HCT116 (cell line): ENCODE results near the gene CLRN3. TPM values are rescaled to one million over a fixed set of nuclear protein-coding genes. Genes with fewer than 3 reads are reported as not detected.

Experiments
- ATAC-seq: fragments of 200-7000 bp; cut with Tn5 transposase; 2 replicates; pipeline ENCODE4 v1.9.1; 2020; ENCODE audit warnings: mild to moderate bottlenecking, moderate library complexity
- BruUV-seq: library from RNA; stranded (reverse); fragments of 400-500 nt; replicated peaks from 2 replicates; lab custom pipeline; 2021; lab: Mats Ljungman, UMichigan
- CTCF ChIA-PET: fragments of 300-600 bp; sonication (Branson Sonifier 250); formaldehyde crosslinking; loops from one replicate; lab custom pipeline; 2021; ENCODE audit warnings: antibody characterized with exemption; lab: Charles Lee
- POLR2A ChIA-PET: fragments of 300-600, 350-600 bp; sonication (Branson Sonifier 250); formaldehyde crosslinking; loops from one replicate; lab custom pipeline; 2021; ENCODE audit warnings: antibody characterized with exemption; lab: Charles Lee
- RAD21 ChIA-PET, 2 experiments: fragments of 300-600 bp; sonication (Branson Sonifier 250); formaldehyde crosslinking; loops; one replicate each; lab custom pipeline; 2023; ENCODE audit warnings: low total read pairs in 2 of 2; ENCODE audit not compliant: uncharacterized antibody in 2 of 2, unreplicated experiment in 2 of 2, low non-redundant PET in 1 of 2; lab: Charles Lee
- DNase-seq: peaks from one replicate; pipeline ENCODE4 v3.0.0-alpha.2; 2010; ENCODE audit warnings: low read depth, low spot score
- H2AFZ ChIP-seq: fragments of 200-600 bp; shearing (Covaris generic), sonication (generic); 2 replicates; pipeline ENCODE4 v1.6.1; 2017; ENCODE audit warnings: low read depth, mixed run types, mixed read lengths, antibody characterized with exemption, low read length; ENCODE audit not compliant: poor library complexity, severe bottlenecking
- H3K27ac ChIP-seq: 2 replicates; pipeline ENCODE4 v1.5.1; 2012; ENCODE audit warnings: low read depth, low read length
- H3K27me3 ChIP-seq: fragments of 200-600 bp; sonication (generic); 2 replicates; pipeline ENCODE4 v1.6.1; 2016; ENCODE audit warnings: mixed run types, low read length, mixed read lengths; ENCODE audit not compliant: insufficient read depth
- H3K36me3 ChIP-seq, 2 experiments: fragments of 200-500 bp in 1 of 2; fragments of 200-600 bp in 1 of 2; sonication (Bioruptor generic) in 1 of 2; sonication (generic) in 1 of 2; 2 replicates each; pipeline versions ENCODE4 v1.5.1 to v1.6.1; 2014 to 2016; ENCODE audit warnings: low read length in 2 of 2, inconsistent platforms in 1 of 2, mixed read lengths in 1 of 2, mixed run types in 1 of 2; ENCODE audit not compliant: insufficient read depth in 2 of 2, control insufficient read depth in 1 of 2
- H3K4me1 ChIP-seq, 2 experiments: fragments of 200-600 bp in 1 of 2; sonication (generic) in 1 of 2; 2 replicates each; pipeline versions ENCODE4 v1.5.1 to v1.6.1; 2012 to 2017; ENCODE audit warnings: low read length in 2 of 2, inconsistent platforms in 1 of 2, mild to moderate bottlenecking in 1 of 2, mixed read lengths in 1 of 2, mixed run types in 1 of 2, moderate library complexity in 1 of 2; ENCODE audit not compliant: insufficient read depth in 2 of 2, control insufficient read depth in 1 of 2
- H3K4me2 ChIP-seq: fragments of 200-600 bp; sonication (generic); 2 replicates; pipeline ENCODE4 v1.6.1; 2017; ENCODE audit warnings: mixed run types, low read length, mixed read lengths
- H3K4me3 ChIP-seq, 2 experiments: fragments of 200-600 bp in 1 of 2; sonication (generic) in 1 of 2; replicated peaks in 1 of 2; 2 replicates each; pipeline ENCODE4 v1.5.1; 2011 to 2016; ENCODE audit warnings: low read length in 2 of 2, control low read depth in 1 of 2, low read depth in 1 of 2, mild to moderate bottlenecking in 1 of 2, mixed read lengths in 1 of 2, mixed run types in 1 of 2
- H3K79me2 ChIP-seq: fragments of 200-600 bp; sonication (generic); 2 replicates; pipeline ENCODE4 v1.6.1; 2017; ENCODE audit warnings: mild to moderate bottlenecking, mixed run types, low read length, moderate library complexity, mixed read lengths; ENCODE audit not compliant: insufficient read depth
- H3K9ac ChIP-seq: fragments of 200-600 bp; sonication (generic); 2 replicates; pipeline ENCODE4 v1.6.1; 2016; ENCODE audit warnings: low read length, mixed read lengths
- H3K9me2 ChIP-seq: fragments of 200-600 bp; sonication (generic), shearing (Covaris generic); 2 replicates; pipeline ENCODE4 v1.6.1; 2017; ENCODE audit warnings: mixed run types, mild to moderate bottlenecking, moderate library complexity; ENCODE audit not compliant: insufficient read depth
- H3K9me3 ChIP-seq, 2 experiments: fragments of 200-500 bp in 1 of 2; fragments of 200-600 bp in 1 of 2; sonication (Bioruptor generic) in 1 of 2; sonication (generic) in 1 of 2; 2 replicates each; pipeline ENCODE4 v1.6.1; 2014 to 2017; ENCODE audit warnings: low read length in 2 of 2, mixed read lengths in 2 of 2, inconsistent platforms in 1 of 2, low read depth in 1 of 2, mild to moderate bottlenecking in 1 of 2, mixed run types in 1 of 2, moderate library complexity in 1 of 2; ENCODE audit not compliant: control insufficient read depth in 1 of 2, insufficient read depth in 1 of 2
- H4K20me1 ChIP-seq: fragments of 200-600 bp; sonication (generic), shearing (Covaris generic); 2 replicates; pipeline ENCODE4 v1.6.1; 2017; ENCODE audit warnings: mixed run types, mild to moderate bottlenecking, moderate library complexity; ENCODE audit not compliant: insufficient read depth
- CBX3 ChIP-seq: IDR thresholded peaks from 2 replicates; pipeline ENCODE4 v1.6.1; 2012; ENCODE audit warnings: low read depth
- EGR1 ChIP-seq: IDR thresholded peaks from 2 replicates; pipeline ENCODE4 v1.6.1; 2012; ENCODE audit warnings: low read depth
- ELF1 ChIP-seq: IDR thresholded peaks from 2 replicates; pipeline ENCODE4 v1.6.1; 2012; ENCODE audit warnings: low read depth, borderline replicate concordance
- EZH2 ChIP-seq: fragments of 200-600 bp; sonication (generic); IDR thresholded peaks from 2 replicates; pipeline ENCODE4 v1.6.1; 2017; ENCODE audit warnings: antibody characterized with exemption, mixed run types
- EZH2phosphoT487 ChIP-seq: fragments of 200-600 bp; IDR thresholded peaks from 2 replicates; pipeline ENCODE4 v1.6.1; 2018; ENCODE audit warnings: antibody characterized with exemption, borderline replicate concordance
- FOSL1 ChIP-seq: IDR thresholded peaks from 2 replicates; pipeline ENCODE4 v1.6.1; 2012; ENCODE audit warnings: low read depth
- JUND ChIP-seq: IDR thresholded peaks from 2 replicates; pipeline ENCODE4 v1.6.1; 2012
- POLR2A ChIP-seq: IDR thresholded peaks from 2 replicates; pipeline ENCODE4 v1.7.0; 2011; ENCODE audit warnings: borderline replicate concordance; ENCODE audit not compliant: insufficient read depth, insufficient read length; ENCODE audit errors: extremely low read depth
- POLR2AphosphoS5 ChIP-seq: IDR thresholded peaks from 2 replicates; pipeline ENCODE4 v1.6.1; 2011; ENCODE audit warnings: mild to moderate bottlenecking, low read depth, low read length, moderate library complexity
- RAD21 ChIP-seq: IDR thresholded peaks from 2 replicates; pipeline ENCODE4 v1.6.1; 2012; ENCODE audit warnings: low read depth, mild to moderate bottlenecking
- SP1 ChIP-seq: IDR thresholded peaks from 2 replicates; pipeline ENCODE4 v1.6.1; 2012; ENCODE audit warnings: low read depth
- SRF ChIP-seq: IDR thresholded peaks from 2 replicates; pipeline ENCODE4 v1.6.1; 2012; ENCODE audit warnings: low read depth
- TCF7L2 ChIP-seq: IDR thresholded peaks from 2 replicates; pipeline ENCODE4 v1.7.0; 2011; ENCODE audit warnings: borderline replicate concordance, inconsistent platforms; ENCODE audit not compliant: insufficient read depth, insufficient read length; ENCODE audit errors: extremely low read depth
- YY1 ChIP-seq: IDR thresholded peaks from 2 replicates; pipeline ENCODE4 v1.6.1; 2011; ENCODE audit warnings: low read length, low read depth, moderate library complexity, mild to moderate bottlenecking; ENCODE audit not compliant: insufficient replicate concordance; ENCODE audit errors: extremely low read depth
- ZFX ChIP-seq: fragments of 450-650 bp; IDR thresholded peaks from 2 replicates; pipeline ENCODE4 v1.6.1; 2017
- ZNF274 ChIP-seq: fragments of 200-500 bp; sonication (Bioruptor generic); IDR thresholded peaks from 2 replicates; pipeline ENCODE4 v1.6.1; 2014; ENCODE audit warnings: mild to moderate bottlenecking, low read depth, low read length, inconsistent platforms
- intact Hi-C: fragments of 100-400 bp; cut with micrococcal nuclease; formaldehyde crosslinking; loops from 2 replicates; pipeline ENCODE4 v1.10.0; 2022
- total RNA-seq: library from RNA; stranded (reverse); gene quantifications from one replicate; pipeline ENCODE4 v1.2.1, GENCODE V29; 2021; ENCODE audit not compliant: unreplicated experiment
- TF ChIP-seq, protein P1 (sequence below): IDR thresholded peaks from 2 replicates; pipeline ENCODE4 v1.6.1; 2012
- TF ChIP-seq, protein P2 (sequence below): IDR thresholded peaks from 2 replicates; pipeline ENCODE4 v1.6.1; 2012
- TF ChIP-seq, protein P3 (sequence below): IDR thresholded peaks from 2 replicates; pipeline ENCODE4 v1.6.1; 2012; ENCODE audit warnings: low read depth

Gene CLRN3
- total RNA-seq, 1 experiment from 2014 or later = 0.39 TPM

DNA sequence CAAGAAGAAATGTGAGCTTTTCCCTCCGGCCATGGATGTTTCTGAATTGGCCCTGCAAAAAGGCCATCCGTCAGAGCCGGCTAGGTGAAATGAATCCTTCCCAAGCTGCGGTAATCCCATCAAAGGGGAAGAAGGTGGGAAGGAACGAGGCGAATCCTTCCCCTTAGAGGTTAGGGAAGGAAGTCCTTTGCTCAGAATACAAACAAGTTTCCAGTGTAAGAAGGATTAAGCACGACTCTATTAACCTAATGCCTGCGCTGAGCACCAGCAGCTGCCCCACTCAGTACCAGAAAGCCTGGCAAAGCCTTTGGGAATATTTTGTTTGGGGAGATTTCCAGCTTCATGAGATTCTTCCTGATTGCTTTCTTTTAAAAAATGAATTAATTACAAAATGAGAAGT is 42.8 kb downstream of the CLRN3 start:
- H4K20me1 ChIP-seq = no peaks in the 10 kb centered on the region
- H3K36me3 ChIP-seq = no peaks in the 10 kb centered on the region
- no peak overlapping the region for H3K4me2 ChIP-seq
- H3K4me3 ChIP-seq = no peak overlapping the region
- ATAC-seq = no peak
- intact Hi-C loops = loop anchor here (5.0 to 10.0 kb wide), 2 partner anchors 605 to 1868 kb away; no protein-coding TSS in a partner anchor
- H3K9me3 ChIP-seq = no peaks in the 10 kb centered on the region
- H3K4me1 ChIP-seq = no peaks in the 10 kb centered on the region
- H3K9me2 ChIP-seq = no peaks in the 10 kb centered on the region
- H3K27ac ChIP-seq = no peak overlapping the region
- peaks cover 24% of the 10 kb centered on the region for H3K27me3 ChIP-seq
- TF ChIP-seq EZH2phosphoT487 (no peak), EGR1 (no peak), RAD21 (no peak), SP1 (no peak), CBX3 (no peak), SRF (no peak), EZH2 (no peak), POLR2AphosphoS5 (no peak), ZNF274 (no peak), FOSL1 (no peak), TCF7L2 (no peak), ZFX (no peak), JUND (no peak), POLR2A (no peak), ELF1 (no peak), YY1 (no peak)
- TF ChIP-seq, protein P1, sequence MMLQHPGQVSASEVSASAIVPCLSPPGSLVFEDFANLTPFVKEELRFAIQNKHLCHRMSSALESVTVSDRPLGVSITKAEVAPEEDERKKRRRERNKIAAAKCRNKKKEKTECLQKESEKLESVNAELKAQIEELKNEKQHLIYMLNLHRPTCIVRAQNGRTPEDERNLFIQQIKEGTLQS = no peak
- TF ChIP-seq, protein P2, sequence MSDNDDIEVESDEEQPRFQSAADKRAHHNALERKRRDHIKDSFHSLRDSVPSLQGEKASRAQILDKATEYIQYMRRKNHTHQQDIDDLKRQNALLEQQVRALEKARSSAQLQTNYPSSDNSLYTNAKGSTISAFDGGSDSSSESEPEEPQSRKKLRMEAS = no peak
- TF ChIP-seq, protein P3, sequence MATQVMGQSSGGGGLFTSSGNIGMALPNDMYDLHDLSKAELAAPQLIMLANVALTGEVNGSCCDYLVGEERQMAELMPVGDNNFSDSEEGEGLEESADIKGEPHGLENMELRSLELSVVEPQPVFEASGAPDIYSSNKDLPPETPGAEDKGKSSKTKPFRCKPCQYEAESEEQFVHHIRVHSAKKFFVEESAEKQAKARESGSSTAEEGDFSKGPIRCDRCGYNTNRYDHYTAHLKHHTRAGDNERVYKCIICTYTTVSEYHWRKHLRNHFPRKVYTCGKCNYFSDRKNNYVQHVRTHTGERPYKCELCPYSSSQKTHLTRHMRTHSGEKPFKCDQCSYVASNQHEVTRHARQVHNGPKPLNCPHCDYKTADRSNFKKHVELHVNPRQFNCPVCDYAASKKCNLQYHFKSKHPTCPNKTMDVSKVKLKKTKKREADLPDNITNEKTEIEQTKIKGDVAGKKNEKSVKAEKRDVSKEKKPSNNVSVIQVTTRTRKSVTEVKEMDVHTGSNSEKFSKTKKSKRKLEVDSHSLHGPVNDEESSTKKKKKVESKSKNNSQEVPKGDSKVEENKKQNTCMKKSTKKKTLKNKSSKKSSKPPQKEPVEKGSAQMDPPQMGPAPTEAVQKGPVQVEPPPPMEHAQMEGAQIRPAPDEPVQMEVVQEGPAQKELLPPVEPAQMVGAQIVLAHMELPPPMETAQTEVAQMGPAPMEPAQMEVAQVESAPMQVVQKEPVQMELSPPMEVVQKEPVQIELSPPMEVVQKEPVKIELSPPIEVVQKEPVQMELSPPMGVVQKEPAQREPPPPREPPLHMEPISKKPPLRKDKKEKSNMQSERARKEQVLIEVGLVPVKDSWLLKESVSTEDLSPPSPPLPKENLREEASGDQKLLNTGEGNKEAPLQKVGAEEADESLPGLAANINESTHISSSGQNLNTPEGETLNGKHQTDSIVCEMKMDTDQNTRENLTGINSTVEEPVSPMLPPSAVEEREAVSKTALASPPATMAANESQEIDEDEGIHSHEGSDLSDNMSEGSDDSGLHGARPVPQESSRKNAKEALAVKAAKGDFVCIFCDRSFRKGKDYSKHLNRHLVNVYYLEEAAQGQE = no peak
- CTCF ChIA-PET = interaction anchor here (0.7 to 6.5 kb wide), 3 partner anchors 9 to 219 kb away, joined by 3 to 131 read pairs (median 4); no protein-coding TSS in a partner anchor
- H3K9ac ChIP-seq = no peak overlapping the region
- no peaks in the 10 kb centered on the region for H3K79me2 ChIP-seq
- no peak overlapping the region for H2AFZ ChIP-seq
- RAD21 ChIA-PET = no interaction called here
- POLR2A ChIA-PET = no interaction called here
- no TSS peak for BruUV-seq
- DNase-seq = no peak
